NCI-H510A treated with DMSO at 0.1 percent for 48 hours (cell line): Measurements from ENCODE around the gene ZNF281.
A peak's percentile ranks its signal among the peaks of the same experiment; 100 is the strongest.

Experiments used
- DNase-seq: peaks from one replicate; lab custom pipeline; 2025; lab: John Stamatoyannopoulos, UW

ZNF281 gene

DNA sequence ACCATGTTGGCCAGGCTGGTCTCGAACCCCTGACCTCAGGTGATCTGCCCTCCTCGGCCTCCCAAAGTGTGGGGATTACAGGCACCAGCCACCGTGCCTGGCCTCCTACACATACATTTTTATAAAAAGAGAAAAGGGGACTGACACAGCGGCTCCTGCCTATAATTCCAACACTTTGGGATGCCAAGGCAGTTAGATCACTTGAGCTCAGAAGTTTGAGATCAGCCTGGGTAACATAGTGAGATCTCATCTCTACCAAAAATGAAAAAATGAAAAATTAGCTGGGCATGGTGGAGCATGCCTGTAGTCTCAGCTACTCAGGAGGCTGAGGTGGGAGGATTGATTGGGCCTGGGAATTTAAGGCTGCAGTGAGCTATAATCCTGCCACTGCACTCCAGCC lies 23.4 kb downstream of the ZNF281 start:
- no peak for DNase-seq

DNA sequence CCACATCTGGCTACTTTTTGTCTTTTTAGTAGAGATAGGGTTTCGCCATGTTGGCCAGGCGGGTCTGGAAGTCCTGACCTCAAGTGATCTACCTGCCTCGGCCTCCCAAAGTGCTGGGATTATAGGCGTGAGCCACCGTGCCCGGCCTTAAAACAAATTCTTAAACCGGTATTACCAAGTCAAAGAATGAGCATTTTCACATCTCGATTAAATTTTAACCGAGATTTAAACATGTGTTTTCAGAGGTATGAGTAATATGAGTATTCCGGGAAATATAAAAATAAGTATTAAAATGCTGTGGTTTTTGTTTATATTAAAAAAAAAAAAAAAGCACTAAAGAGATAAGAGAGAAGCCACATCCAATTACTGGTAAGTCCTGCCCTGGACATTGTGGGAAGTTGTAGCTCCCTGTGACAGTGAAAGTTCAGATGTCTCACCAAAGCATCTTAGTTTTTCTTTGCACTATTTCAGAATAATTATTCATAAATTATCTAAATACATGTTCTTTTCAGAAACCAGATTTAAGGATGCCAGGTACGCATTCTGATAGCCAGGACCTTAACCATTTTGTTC lies 24.9 kb downstream of the ZNF281 start:
- DNase-seq = no peak

DNA sequence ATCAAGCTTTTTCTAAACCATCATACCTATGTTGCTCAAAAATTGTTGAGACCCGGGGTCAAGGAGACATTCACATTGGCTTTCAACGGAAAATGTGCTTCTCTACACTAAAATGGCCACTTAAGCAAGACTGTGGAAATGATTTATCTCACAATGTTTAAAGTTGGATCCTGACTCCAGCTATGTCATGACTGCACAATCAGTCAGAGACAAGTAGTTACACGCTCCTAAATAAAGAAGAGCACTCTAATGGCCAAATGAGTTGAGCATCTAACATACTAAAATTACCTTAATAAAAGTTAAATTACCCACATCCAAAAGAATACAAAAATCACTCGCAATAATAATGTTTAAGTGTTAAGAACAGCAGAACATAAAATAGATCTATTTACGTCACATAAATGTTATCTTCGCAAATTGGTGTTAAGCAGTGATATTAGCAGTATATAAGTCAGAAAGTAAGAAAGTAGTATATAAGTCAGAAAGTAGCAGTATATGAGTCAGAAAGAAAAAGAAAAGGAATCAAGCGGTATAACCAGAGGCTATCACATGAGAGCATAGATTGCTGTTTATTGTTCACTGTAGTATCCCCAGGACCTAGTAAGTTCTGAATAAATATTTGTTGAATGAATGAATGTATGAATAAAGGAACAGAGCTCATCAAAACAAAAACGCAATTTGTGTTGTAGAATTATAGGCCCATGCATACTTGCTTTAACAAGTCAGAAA lies 28.4 kb downstream of the ZNF281 start:
- no peak for DNase-seq

DNA sequence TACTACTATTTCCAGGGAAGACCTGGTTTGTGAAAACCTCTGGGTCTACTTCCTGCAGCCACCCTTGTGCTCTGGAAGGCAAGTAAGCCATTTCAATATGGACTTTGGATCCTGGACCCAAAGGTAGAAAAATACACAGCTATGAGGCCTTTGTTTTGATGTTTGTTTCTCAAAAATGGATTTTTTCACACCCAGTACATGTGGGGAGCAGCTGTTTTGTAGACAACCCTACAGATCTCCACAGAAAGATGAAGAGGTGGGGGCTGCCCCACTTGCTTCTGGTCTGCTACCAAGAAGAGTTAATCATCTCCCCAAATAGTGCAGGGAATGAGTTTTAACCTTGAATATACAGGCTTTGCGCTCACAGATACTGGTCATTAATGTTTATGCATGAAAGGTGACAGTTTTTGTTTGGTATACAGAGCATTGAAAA lies 29.2 kb downstream of the ZNF281 start:
- DNase-seq = no peak

DNA sequence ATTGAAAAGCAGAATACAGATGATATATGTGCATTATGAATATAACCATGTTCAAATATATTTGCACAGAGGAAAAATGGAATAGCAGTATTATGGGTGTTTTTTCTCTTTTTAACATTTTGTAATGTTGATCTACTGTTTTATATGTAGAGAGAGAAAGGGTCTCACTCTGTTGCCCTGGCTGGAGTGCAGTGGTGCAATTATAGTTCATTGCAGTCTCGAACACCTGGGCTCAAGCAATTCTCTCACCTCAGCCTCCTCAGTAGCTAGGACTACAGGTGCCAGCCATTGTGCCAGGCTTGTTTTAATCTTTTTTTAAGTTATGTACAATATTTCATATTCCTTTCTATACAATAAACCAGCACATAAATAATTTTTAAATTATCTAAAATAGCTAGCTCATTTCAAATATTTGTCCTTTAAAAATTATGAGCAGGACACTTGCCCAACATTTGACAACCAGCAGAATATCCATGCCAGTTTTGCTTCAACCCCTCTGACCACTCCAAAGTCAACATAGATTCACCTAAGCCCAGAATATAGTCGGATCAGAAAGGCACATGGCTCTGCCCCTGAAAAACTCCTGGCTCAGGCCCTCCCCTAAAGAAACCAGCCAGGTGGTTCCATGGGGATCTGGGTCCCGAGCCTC lies 29.8 kb downstream of the ZNF281 start:
- no peak for DNase-seq

DNA sequence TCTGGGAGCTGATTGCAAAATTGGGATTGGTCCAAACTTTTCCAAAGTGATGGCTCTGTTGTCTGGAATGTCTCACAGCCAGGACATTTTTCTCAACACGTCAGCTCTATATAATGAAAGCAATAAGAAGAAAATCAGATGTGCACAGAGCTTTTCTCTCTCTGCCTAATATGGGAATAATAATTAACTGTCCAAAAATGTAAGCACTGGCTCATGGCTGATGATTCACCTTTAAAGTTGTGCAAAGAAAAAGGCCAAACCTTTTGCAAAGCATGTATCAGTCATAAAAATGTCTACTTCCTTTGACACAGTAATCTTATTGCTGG lies 30.4 kb downstream of the ZNF281 start:
- no peak for DNase-seq

DNA sequence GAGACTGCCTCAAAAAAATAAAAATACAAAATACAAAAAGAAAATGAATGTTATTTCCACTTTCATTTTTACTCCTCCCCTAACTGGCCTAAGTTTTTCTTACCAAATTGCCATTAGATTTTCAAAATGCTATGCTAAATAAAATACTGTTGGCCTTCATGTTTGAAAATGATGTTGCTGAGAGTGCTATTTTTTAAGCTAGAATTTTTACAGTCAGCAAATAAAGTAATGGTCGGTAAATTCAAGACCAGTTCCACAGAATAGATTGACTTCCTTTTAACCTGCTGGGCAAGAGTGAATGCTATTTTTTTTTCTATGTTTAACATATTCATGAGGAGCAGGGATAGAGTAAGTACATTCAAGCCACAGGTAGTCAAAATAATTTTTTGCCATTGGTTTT lies 31.7 kb downstream of the ZNF281 start:
- DNase-seq = no peak

DNA sequence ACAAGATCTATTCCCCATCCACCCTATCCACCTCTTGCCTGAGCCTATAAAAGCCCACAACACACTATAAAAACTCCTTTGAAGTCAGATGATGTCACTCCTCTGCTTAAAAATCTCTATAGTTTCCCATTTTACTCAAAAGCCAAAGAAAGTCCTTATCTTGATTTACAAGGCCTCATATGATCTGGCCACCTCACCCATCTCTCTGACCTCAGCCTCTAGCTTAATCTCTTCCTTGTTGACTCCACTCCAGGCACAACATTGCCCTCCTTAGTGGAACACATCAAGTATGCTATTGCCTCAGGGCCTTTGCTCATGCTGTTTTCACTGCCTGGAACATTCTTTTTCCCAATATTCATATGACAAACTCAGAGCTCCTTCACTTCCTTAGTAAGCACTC lies 33.3 kb downstream of the ZNF281 start:
- no peak for DNase-seq

DNA sequence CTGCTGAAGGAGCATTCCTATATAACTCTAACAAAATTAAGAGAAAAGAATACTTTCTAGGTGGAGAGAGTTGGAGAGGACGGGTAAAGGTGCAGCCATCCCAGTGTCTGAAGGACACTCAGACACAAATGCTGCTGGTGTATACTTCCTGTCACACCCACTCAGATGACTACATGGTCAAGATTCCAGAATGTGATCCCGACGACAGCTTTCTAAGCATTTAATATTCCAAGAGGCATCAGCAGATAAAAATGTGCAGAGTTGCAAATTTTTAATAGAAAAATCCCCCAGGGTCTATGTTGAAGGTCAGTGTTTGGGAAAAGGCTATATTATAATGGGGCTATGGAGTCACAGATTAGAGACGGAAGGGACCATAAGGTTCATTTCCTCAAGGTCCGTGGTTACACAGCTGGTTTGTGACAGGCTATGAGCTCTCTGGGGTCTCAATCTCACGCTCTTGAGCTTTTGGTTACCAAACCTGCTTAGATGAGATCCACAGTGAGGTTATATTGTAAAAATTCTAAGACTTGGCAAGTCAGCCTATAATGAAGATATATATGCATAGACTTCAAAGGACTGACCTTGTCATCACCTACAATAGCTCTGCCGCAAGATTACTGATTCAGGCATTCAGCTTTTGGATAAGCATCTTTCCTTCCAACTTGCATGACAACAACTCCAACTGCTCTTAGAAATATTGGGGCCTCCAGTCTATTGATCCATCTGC lies 35.1 kb downstream of the ZNF281 start:
- DNase-seq = no peak

DNA sequence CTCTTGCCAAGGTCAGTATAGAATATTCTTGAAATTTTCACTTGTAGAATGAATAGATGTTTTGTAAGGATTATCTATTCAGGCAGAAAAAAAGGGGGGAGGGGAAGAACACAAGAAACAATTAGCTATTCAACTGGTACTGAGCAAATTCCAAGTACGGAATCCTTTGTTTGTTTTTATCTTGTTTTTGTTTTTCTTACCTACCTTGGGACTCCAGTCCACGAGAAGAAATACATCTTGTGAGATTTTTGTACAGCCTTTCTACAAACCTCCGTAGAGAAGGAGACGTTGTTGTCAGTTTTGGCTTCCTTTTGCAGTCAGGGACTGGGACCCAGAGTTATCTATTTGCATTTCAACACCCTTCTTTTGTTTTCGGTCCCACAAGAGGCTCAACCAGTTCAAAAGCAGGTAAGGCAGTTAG lies 36.0 kb downstream of the ZNF281 start:
- DNase-seq = peak; percentile 14

DNA sequence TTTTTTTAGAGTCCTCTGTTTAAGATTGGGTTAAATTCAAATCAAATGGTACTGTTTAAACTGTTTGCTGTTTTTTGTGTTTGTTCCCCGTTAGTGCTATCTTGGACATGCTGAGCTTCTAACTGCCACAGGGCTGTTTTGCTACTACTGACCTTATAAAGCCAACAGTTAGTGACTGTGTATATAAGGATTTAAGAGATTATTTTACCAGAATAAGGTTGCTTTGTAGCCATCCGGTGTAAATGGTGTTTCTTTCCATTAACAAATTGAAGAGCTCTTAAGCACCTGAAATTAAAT lies 37.0 kb downstream of the ZNF281 start:
- DNase-seq = no peak

DNA sequence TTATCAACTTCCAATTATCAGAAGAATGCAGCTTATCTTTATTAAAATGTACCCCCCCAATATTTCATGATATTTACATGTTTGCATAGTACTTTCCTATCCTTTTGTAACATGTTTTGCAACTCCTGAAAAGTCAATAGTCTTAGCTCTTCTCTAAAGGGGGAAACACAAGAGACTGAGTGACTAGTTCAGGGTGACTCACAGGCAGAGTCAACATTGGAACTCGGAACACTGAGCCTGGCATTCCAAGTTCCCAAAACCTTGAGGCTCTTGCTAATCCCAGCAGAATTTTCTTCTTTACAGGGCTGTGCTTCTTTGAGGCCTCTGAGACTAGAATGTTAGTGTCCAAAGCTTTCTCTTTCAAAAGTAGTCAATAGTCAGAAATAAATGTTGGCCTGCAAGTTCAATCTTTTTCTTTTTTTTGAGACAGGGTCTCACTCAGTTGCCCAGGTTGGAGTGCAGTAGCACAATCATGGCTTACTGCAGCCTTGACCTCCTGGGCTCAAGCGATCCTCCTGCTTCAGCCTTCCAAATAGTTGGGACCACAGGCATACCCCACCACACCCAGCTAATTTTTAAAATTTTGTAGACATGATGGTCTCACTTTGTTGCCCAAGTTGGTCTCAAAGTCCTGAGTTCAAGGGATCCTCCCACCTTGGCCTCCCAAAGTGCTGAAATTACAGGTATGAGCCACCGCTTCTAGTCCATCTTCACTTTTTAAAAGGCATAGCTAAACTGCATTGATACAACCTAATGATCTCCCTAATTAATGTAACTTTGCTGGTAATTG lies 37.5 kb downstream of the ZNF281 start:
- DNase-seq = peak; percentile 49

DNA sequence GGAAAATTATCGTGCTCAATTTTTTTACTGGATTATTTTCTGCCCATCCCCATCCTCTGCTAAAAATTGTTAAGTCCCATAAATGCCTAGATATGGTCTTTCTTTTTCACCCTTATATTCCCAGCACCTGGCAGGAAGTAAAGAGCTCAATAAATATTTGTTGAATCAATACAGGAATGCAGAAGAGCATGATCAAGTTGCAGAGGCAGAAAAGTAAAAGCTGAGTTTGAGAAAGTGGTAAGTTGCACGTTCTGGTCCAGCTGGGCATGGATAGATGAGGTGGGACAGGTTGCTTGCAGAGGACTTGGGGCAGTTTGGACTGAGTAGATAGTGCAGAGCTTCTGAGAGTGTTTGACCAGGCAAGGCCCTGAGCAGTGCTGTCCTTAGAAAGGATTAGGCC lies 40.1 kb downstream of the ZNF281 start:
- DNase-seq = peak; percentile 88

DNA sequence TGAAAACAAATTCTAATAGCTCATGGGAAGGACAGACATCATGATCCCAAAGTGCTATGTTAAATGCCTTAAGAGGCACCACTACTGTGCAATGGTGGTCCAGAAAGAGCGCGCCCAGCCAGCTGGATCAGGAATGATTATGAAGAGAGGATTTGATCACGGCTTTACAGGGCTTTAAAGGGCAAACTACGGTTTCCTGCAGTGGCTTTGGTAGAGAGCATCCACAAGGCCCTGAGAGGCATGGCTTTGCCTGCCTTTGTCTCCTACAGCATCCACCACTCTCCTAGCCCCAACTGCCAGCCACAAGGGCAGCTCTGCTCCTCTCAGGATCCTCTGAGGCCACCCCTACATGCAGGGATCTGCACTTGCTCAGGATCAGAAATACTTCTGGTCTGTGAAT lies 40.7 kb downstream of the ZNF281 start:
- no peak for DNase-seq

DNA sequence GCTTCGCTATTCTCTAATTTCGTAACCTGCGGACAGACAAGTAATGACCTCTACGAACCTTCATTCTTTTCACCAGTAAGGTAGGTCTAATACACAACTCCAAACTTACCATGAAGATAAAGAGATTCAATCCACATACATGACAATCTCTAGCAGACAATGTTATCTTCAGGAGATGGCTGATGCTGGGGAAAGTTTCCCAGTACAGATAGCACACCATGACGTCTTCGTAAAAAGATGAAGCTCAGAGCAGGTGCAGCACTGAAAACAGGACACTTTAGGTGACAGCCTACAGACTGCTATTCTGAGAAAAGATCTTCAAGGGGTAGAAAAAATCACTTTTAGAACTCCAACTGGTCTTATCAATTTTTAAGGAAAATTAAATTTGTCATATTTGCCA lies 41.3 kb downstream of the ZNF281 start:
- peak; percentile 40 for DNase-seq

DNA sequence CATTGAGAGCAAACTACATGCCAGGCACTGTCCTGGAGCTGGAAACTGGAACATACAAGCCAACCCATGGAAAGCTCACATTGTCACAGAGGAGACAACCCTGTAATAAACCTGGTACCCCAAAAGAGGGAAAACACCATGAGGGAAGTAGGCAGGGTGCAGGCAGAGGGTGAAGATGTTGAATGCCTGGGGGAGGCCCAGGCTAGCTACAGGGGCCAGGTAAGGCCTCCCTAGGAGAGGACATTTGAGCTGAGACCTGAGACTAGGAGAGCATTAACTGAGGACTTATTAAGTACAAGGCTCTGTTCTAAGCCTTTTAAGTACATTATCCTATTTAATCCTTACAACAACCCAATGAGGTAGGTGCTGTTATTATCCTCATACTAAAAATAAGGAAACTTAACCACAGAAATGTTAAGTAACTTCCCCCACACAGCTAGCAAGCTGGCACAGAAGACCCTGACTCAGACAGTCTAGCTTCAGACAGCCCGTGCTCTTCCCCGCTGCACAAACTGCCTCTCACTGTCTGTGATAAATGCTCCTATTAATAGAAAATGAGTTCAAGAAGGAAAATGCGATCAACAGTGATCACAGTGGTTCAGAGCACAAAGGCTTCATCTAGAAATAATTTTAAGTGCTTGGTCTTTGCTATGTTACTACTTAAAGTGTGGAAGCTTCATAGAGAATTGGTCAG lies 41.8 kb downstream of the ZNF281 start:
- no peak for DNase-seq

DNA sequence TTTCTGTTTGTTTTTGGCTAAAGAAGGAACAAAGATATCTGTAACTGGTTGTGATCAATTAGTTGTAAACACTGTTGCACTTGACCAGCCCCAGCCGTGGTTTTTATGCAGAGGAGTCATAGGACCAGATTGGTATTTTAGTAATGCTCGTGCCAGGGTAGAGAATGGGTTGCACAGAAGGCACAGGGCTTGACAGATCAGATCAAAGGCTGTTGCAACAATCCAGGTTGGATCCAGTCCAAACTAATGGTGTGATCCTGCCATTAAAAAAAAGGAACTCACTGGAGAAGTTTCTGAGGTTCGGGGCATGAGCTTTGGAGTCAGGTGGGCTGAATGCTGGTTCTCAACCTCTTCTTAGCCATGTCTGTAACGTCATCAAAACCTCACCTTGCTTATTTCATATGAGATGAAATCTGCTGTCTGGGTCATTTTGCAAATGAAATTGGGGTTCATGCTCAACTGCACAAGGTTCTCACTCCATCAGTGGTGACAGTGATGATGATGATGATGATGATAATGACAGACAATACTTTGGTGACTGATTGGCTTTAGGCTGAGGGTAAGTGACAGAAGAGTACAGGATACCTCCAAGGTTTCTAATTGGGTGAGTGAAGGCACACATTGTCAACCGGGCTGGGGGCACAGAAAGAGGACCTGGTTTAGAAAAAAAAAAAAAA lies 43.1 kb downstream of the ZNF281 start:
- DNase-seq = no peak

DNA sequence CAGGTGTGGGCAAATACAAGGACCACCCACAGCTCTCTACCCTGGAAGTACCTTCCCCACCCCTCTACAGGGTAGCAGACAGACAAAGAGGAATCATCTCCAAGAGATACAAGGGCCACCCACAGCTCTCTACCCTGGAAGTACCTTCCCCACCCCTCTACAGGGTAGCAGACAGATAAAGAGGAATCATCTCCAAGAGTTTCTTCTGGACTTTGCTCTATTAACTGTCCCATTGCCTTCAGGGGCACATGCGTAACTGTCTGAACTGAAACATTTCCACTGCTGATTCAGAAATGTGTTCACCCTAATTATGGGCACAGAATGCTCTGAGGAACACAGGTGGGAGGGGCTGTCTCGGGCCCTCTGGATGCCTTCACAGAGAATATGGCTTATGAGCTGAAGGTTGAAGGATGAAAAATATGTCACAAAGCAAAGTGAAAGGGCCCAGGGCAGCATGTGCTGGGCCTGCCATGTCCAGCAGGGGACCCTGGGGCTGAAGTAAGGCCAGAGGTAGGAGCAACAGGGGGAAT lies 43.9 kb downstream of the ZNF281 start:
- DNase-seq = no peak

DNA sequence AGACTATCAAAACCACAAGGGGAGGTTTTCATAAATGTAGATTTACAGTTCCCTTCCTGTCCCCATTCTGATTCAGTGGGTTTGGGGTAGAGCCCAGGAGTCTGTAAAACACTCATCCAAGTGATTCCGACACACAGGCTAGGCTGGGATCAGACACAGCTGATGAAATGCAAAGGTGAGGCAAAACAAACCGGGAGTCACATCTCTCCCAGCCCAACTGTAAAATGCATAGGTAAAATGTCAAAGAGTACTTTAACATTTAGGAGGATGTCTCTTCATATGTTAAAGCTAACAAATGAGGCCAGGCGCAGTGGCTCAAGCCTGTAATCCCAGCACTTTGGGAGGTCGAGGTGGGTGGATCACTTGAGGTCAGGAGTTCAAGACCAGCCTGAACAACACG lies 45.0 kb downstream of the ZNF281 start:
- no peak for DNase-seq

DNA sequence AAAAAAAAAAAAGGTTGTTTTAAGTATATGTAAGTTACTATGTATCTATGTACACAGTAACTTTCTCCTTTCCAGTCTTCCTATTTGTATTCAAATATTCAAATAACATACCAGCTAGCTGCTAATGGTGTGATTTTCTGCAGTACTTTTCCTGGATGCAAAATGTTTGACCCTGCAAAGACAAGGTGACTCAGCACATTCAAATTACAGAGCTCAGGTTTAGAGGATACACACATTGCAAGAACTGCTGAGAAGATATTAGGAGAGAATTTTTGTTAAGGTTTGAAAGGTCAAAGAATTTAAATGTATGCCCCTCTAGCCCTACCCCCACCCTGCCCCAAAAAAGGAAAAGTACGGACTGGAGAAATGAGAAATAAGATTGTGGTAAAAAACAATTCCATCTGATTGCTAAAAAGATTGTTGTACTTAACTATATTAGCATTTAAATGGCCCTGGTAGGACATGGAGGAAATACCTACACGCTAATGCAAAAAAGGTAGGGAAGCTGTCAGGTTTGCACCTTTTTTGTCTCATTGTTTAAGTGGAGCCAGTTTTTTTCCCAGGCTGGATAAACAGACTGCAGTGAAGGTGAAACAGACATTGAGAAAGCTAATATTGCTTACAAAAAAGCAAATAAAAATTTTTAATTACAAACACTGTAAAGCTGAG lies 45.6 kb downstream of the ZNF281 start:
- DNase-seq = no peak
